A673 (cell line): ENCODE results near the gene CCS. TPM values are rescaled to one million over a fixed set of nuclear protein-coding genes. Genes with fewer than 3 reads are reported as not detected.

Source experiments
- BruUV-seq: library from RNA; stranded (reverse); fragments of 400-500 nt; replicated peaks from 2 replicates; lab custom pipeline; 2021; lab: Mats Ljungman, UMichigan
- CTCF ChIA-PET: fragments of 300-600 bp; sonication (Branson Sonifier 250); formaldehyde crosslinking; loops from one replicate; lab custom pipeline; 2022; ENCODE audit warnings: antibody characterized with exemption; lab: Charles Lee
- POLR2A ChIA-PET: fragments of 300-600 bp; sonication (Branson Sonifier 250); formaldehyde crosslinking; loops from one replicate; lab custom pipeline; 2022; ENCODE audit warnings: antibody characterized with exemption; ENCODE audit not compliant: low non-redundant PET; lab: Charles Lee
- DNase-seq: peaks from one replicate; pipeline ENCODE4 v3.0.0-alpha.2; 2015; ENCODE audit warnings: low spot score
- H3K27ac ChIP-seq: fragments of 200-600 bp; sonication (generic); 2 replicates; pipeline ENCODE4 v1.5.1; 2016; ENCODE audit warnings: mixed run types, low read depth, mild to moderate bottlenecking, mixed read lengths, antibody characterized with exemption, low read length; ENCODE audit not compliant: poor library complexity, severe bottlenecking
- H3K27me3 ChIP-seq: fragments of 200-600 bp; sonication (generic); replicated peaks from 2 replicates; pipeline ENCODE4 v1.6.1; 2017; ENCODE audit warnings: mixed run types, low read depth, mild to moderate bottlenecking, mixed read lengths, antibody characterized with exemption, low read length; ENCODE audit not compliant: insufficient read depth, poor library complexity
- H3K36me3 ChIP-seq: fragments of 200-600 bp; sonication (generic); 2 replicates; pipeline ENCODE4 v1.6.1; 2016; ENCODE audit warnings: mixed run types, mild to moderate bottlenecking, mixed read lengths, antibody characterized with exemption, low read length; ENCODE audit not compliant: insufficient read depth, poor library complexity, severe bottlenecking
- H3K4me1 ChIP-seq: fragments of 200-600 bp; sonication (generic); 2 replicates; pipeline ENCODE4 v1.6.1; 2017; ENCODE audit warnings: mixed run types, mild to moderate bottlenecking, mixed read lengths, antibody characterized with exemption, low read length; ENCODE audit not compliant: insufficient read depth, poor library complexity, severe bottlenecking
- H3K4me3 ChIP-seq: fragments of 200-600 bp; sonication (generic); 2 replicates; pipeline ENCODE4 v1.5.1; 2016; ENCODE audit warnings: low read depth, mixed run types, mild to moderate bottlenecking, mixed read lengths, low read length; ENCODE audit not compliant: poor library complexity, severe bottlenecking
- H3K9me3 ChIP-seq: fragments of 200-600 bp; sonication (generic); 2 replicates; pipeline ENCODE4 v1.6.1; 2016; ENCODE audit warnings: mixed run types, low read depth, mild to moderate bottlenecking, mixed read lengths, antibody characterized with exemption, low read length; ENCODE audit not compliant: poor library complexity, severe bottlenecking
- CTCF ChIP-seq: fragments of 300-800, 200-600 bp; sonication (generic); conservative IDR thresholded peaks from 2 replicates; pipeline ENCODE4 v1.5.1; 2017; ENCODE audit warnings: low read depth, mild to moderate bottlenecking, antibody characterized with exemption, low read length, moderate library complexity, mixed read lengths
- EZH2 ChIP-seq: fragments of 200-600 bp; sonication (generic); IDR thresholded peaks from 2 replicates; pipeline ENCODE4 v1.6.1; 2017; ENCODE audit warnings: borderline replicate concordance, low read depth, mild to moderate bottlenecking, mixed read lengths, antibody characterized with exemption, low read length; ENCODE audit not compliant: poor library complexity, severe bottlenecking
- intact Hi-C: fragments of 100-400 bp; cut with micrococcal nuclease; formaldehyde crosslinking; loops from one replicate; pipeline ENCODE4 v1.10.0; 2022; ENCODE audit not compliant: unreplicated experiment
- total RNA-seq: library from RNA; stranded (reverse); gene quantifications from 2 replicates; pipeline ENCODE4 v1.2.3, GENCODE V29; 2021

The CCS gene
- total RNA-seq, 1 experiment from 2014 or later = 43.8 TPM

- no peaks in the 10 kb centered on the region for H3K9me3 ChIP-seq
- DNase-seq = no peak
- H3K27me3 ChIP-seq = no peaks in the 10 kb centered on the region
- peaks cover 93% of the 10 kb centered on the region for H3K36me3 ChIP-seq
- BruUV-seq = no TSS peak
- ChIA-PET POLR2A (no interaction called here), CTCF (interaction anchor here (1.4 kb wide), 1 partner anchor 35 kb away, joined by 3 read pairs; no protein-coding TSS in a partner anchor)
- no peak overlapping the region for H3K27ac ChIP-seq
- H3K4me3 ChIP-seq = no peak overlapping the region
- intact Hi-C loops = no loop called here
- TF ChIP-seq EZH2 (no peak), CTCF (no peak)
- peaks cover 36% of the 10 kb centered on the region for H3K4me1 ChIP-seq
Measured at GRCh38 chr11:66643745-66644437, 50.9 kb downstream of the CCS start.

- ChIA-PET CTCF (no interaction called here), POLR2A (no interaction called here)
- no peak for TF ChIP-seq CTCF
- TF ChIP-seq EZH2 = no peak
- no TSS peak for BruUV-seq
- Histone ChIP-seq H3K27me3 (no peaks in the 10 kb centered on the region), H3K4me3 (no peak overlapping the region), H3K27ac (no peak overlapping the region), H3K36me3 (peaks cover 98% of the 10 kb centered on the region), H3K9me3 (no peaks in the 10 kb centered on the region), H3K4me1 (peaks cover 16% of the 10 kb centered on the region)
- DNase-seq = no peak
- intact Hi-C loops = no loop called here
Measured at GRCh38 chr11:66646828-66647227, 53.8 kb downstream of the CCS start.

GRCh38 chr11:66649903-66650302 lies 56.9 kb downstream of the CCS start:
- BruUV-seq = no TSS peak
- TF ChIP-seq EZH2 = no peak
- no peak for TF ChIP-seq CTCF
- intact Hi-C loops = no loop called here
- Histone ChIP-seq H3K27ac (no peak overlapping the region), H3K27me3 (no peaks in the 10 kb centered on the region), H3K9me3 (no peaks in the 10 kb centered on the region), H3K4me3 (no peak overlapping the region), H3K4me1 (no peaks in the 10 kb centered on the region), H3K36me3 (peaks cover 89% of the 10 kb centered on the region)
- POLR2A ChIA-PET = no interaction called here
- CTCF ChIA-PET = no interaction called here
- DNase-seq = no peak
